Ishikawa (cell line): ENCODE results near the gene CYBRD1.

ENCODE experiments used
- CREB1 ChIP-seq: IDR thresholded peaks from 2 replicates; pipeline ENCODE4 v1.6.1; 2012; ENCODE audit warnings: low read depth
- EP300 ChIP-seq: IDR thresholded peaks from 2 replicates; pipeline ENCODE4 v1.6.1; 2012; ENCODE audit warnings: borderline replicate concordance
- REST ChIP-seq: IDR thresholded peaks from 2 replicates; pipeline ENCODE4 v1.6.1; 2012; ENCODE audit warnings: low read depth, mild to moderate bottlenecking
- TAF1 ChIP-seq: IDR thresholded peaks from 2 replicates; pipeline ENCODE4 v1.6.1; 2012; ENCODE audit warnings: low read depth, mild to moderate bottlenecking
- TEAD4 ChIP-seq: IDR thresholded peaks from 2 replicates; pipeline ENCODE4 v1.6.1; 2012
- YY1 ChIP-seq: IDR thresholded peaks from 2 replicates; pipeline ENCODE4 v1.6.1; 2012; ENCODE audit warnings: low read depth
- ZBTB7A ChIP-seq: IDR thresholded peaks from 2 replicates; pipeline ENCODE4 v1.6.1; 2012; ENCODE audit warnings: low read depth

- TF ChIP-seq CREB1 (no peak), YY1 (no peak), REST (no peak), TAF1 (no peak), ZBTB7A (no peak), EP300 (no peak), TEAD4 (no peak)
These were observed 56.0 kb downstream of the CYBRD1 start for GRCh38 chr2:171578127-171578803.
